ENCODE measurements around the gene TAF7L.
"Not testable (repeated sequence)": the region's sequence is repeated elsewhere in the genome, so short reads cannot be mapped to it uniquely, and the experiment has no call there.

TAF7L gene, protein sequence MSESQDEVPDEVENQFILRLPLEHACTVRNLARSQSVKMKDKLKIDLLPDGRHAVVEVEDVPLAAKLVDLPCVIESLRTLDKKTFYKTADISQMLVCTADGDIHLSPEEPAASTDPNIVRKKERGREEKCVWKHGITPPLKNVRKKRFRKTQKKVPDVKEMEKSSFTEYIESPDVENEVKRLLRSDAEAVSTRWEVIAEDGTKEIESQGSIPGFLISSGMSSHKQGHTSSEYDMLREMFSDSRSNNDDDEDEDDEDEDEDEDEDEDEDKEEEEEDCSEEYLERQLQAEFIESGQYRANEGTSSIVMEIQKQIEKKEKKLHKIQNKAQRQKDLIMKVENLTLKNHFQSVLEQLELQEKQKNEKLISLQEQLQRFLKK

GRCh38 chrX:101290957-101291603 is at the start of gene TAF7L:
TSS of gene TAF7L (minus strand) at chrX:101291334. CDS start at chrX:101287543, 3,791 bp downstream.
- no peak for DNase-seq (ENCODE audit: low read depth in 3 of 3, low spot score in 1 of 3)

DNA sequence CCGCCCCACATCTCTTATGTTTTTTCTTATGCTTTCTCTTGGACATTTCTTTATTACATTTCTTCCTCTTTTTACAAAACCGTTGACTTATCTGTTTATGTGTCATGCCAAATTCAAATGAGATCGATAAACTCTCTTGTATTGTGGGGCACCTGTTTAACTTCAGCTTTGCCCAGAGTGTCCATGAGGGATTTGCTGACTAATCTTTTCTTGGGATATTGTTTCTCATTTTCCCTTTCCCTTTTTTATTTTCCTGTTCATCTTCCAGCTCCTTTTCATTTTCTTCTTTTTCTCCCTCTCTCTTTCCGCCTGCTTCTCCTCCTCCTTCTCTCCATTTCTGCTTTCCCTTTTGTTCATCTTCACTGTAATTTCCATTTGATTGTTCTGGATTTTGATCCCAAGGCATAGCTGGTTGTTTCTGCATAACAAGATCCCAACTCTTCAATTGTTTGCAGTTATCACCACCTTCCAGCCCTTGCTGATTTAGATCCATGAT is 46.7 kb upstream of the TAF7L start:
- DNase-seq (ENCODE audit: low read depth in 3 of 3, low spot score in 1 of 3): no peak

DNA sequence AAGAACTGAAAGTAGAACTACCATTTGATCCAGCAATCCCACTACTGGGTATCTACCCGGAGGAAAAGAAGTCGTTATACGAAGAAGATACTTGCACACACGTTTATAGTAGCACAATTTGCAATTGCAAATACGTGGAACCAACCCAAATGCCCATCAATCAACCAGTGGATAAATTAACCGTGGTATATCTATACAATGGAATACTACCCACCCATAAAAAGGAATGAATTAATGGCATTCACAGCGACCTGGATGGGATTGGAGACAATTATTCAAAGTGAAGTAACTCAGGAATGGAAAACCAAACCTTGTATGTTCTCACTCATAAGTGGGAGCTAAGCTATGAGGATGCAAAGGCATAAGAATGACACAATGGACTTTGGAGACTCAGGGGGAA is 43.2 kb upstream of the TAF7L start:
- not testable (repeated sequence) for DNase-seq (ENCODE audit: low read depth in 3 of 3, low spot score in 1 of 3)

GRCh38 chrX:101326600-101326999 is 35.5 kb upstream of the TAF7L start:
- not testable (repeated sequence) for DNase-seq (ENCODE audit: low read depth in 3 of 3, low spot score in 1 of 3)

- DNase-seq (ENCODE audit: low read depth in 3 of 3, low spot score in 1 of 3): no peak
Measured at GRCh38 chrX:101303790-101304189, 12.7 kb upstream of the TAF7L start.

DNA sequence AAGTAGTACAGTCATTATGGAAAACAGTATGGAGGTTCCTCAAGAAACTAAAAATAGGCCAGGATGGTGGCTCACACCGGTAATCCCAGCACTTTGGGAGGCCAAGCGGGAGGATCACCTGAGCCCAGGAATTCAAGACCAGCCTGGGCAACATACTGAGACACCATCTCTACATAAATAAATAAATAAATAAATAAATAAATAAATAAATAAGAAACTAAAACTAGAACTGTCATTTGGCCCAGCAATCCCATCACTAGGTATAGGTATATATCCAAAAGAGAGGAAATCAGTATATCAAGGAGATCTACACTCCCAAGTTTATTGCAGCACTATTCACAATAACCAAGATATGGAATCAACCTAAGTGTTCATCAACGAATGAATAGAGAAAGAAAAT is 4.5 kb upstream of the TAF7L start:
- DNase-seq (ENCODE audit: low read depth in 3 of 3, low spot score in 1 of 3): not testable (repeated sequence)

DNA sequence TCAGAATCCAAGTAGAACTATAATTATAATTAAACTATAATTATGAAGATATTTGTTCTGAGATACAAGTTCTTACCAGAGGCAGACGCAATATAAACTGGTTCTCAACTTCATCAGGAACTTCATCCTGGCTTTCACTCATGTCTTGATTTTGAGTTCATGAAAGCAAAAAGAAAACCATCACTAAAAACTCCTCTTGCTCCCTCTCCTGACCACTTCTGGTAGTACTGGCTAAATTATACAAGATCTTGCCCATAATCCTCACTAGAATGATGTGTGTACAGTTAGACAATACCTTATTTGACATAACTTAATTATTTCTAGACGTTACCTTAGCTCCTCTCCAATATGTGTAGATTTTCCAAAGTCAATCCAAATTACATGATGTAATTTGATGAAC is 3.7 kb downstream of the TAF7L start:
- no peak for DNase-seq (ENCODE audit: low read depth in 3 of 3, low spot score in 1 of 3)

DNA sequence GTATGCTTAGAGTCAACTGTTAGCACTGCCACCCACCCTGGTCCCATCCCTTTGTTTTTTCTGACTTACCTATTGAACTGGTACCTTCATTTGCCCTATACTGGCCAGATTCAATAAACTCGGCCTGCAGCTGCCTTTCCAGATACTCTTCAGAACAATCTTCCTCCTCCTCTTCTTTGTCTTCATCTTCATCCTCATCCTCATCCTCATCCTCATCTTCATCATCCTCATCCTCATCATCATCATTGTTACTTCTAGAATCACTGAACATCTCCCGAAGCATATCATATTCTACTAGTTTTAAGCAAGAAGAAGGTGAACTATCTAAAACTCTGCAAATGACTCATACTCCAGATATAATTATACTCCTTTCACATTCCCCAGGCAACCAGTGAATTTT is 14.9 kb downstream of the TAF7L start:
- DNase-seq (ENCODE audit: low read depth in 3 of 3, low spot score in 1 of 3): no peak

GRCh38 chrX:101274198-101274597 is 16.9 kb downstream of the TAF7L start:
- no peak for DNase-seq (ENCODE audit: low read depth in 3 of 3, low spot score in 1 of 3)

DNA sequence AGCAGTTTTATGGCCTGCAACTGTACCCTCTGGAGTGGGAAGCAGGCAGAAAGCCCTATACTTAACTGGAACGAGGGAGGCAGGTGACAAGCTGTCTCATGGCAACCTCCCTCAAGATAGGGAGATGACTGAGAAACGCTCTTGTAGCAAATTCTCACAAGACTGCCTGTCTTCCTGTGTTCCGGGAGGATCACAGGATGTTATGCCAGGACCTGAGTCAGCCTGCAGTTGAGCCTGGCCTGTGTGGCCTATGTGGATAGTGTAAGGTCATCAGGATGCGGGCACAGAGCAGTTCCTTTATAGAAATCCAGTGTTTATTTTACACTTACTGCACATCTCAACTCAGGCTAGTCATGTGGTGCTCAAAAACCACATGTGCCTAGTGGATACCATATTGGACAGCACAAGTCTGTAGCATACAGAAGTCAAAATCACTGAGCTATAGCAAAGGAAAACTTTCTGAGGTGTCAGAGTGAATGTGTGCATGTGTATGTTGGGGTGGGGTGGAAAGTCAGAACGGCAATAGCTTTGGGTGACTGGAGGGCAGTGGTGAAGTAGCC is 25.2 kb downstream of the TAF7L start:
- no peak for DNase-seq (ENCODE audit: low read depth in 3 of 3, low spot score in 1 of 3)

GRCh38 chrX:101263766-101264165 is 27.4 kb downstream of the TAF7L start:
- no peak for DNase-seq (ENCODE audit: low read depth in 3 of 3, low spot score in 1 of 3)

DNA sequence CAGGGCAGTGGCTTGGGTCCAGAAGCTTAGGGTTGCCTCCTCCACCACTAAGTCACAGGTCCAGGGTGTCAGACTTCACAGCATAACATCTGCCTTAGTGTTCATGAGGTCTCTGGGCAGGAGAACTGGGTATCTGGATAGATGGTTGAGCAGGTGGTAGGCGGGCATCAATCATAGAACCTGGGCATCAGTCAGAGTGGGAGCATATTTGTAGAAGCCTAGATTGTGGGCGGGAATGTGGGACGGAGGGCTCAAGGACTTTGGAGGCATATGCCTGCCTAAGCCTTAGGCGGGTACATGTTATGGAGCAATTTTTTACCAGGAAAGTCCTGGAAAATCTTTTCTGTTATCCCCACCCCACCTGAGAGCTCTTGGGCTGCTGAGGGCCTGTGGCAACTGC is 28.5 kb downstream of the TAF7L start:
- DNase-seq (ENCODE audit: low read depth in 3 of 3, low spot score in 1 of 3): no peak

- no peak for DNase-seq (ENCODE audit: low read depth in 3 of 3, low spot score in 1 of 3)
Measured at GRCh38 chrX:101260435-101260834, 30.7 kb downstream of the TAF7L start.

GRCh38 chrX:101258259-101258581 is 32.9 kb downstream of the TAF7L start:
- no peak for DNase-seq (ENCODE audit: low read depth in 3 of 3, low spot score in 1 of 3)

DNA sequence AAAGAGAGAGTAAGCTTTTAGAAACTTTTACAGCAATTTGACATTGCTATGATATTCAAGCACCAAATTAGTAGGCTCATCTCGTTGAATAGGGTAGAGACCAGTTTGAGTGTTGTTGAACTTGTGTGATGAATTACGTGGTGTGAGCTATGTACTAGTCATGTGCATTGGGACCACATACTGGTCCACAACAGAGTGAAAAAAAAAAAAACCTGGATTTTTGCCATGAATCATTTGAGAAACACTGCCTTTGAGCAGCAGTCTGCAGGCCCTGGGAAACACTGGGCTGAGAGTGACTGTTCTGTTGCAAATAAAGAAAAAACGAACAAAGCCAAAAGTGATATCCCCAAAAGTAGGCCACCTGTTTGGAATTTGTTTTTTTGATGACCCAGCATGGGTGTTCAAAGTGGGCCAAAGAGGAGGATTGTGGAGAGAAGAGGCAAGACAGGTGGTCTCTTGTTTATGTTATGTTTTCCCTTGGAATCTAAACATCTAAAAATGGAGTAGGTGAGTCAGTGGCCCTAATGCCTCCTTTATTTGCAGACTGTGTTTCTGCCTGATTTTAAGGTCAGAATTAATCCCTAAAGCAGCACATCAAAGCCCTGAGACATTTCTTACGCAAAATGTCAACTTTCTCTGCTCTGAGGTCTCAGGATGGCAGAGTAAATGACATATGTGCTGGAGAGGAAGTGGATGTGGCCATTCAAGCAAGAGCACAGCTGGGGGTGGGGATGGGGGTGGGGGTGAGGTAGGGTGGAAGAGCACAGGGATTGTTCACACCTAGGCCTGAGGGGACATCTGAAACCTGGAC is 33.5 kb downstream of the TAF7L start:
- no peak for DNase-seq (ENCODE audit: low read depth in 3 of 3, low spot score in 1 of 3)

GRCh38 chrX:101252634-101253033 is 38.5 kb downstream of the TAF7L start:
- no peak for DNase-seq (ENCODE audit: low read depth in 3 of 3, low spot score in 1 of 3)

DNA sequence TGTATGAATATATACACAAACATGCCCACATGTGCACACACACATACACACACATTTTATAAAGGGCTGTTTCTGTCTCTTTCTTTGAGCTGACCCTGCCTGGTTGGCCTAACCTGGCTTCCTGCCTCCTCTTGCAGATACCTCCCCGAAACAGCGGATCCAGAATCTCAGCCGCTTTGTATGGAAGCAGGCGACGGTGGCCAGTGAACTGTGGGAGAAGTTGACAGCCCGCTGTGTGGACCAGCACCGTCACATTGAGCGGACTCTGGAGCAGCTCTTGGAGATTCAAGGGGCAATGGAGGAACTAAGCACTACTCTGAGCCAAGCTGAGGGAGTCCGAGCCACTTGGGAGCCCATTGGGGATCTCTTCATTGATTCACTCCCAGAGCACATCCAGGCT is 49.6 kb downstream of the TAF7L start:
- DNase-seq (ENCODE audit: low read depth in 3 of 3, low spot score in 1 of 3): no peak

DNA sequence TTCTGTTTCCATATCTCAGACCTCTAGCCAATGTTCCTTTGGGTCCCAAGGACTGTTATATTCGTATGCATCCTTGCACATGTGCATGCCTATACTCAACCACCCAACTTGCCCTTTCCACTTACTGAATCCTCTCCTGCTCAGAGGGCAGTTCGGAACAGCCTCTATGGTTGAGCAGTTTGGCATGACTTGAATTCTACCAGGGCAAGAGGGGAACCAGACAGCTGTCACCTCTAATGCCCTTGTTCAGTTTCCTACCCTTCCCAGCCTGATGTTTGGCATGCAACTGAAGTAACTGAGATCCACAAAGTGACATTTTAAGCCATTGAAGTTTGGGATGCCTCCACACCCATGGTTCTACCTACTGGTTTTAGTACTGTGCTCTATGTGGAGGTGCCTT is 54.1 kb downstream of the TAF7L start:
- no peak for DNase-seq (ENCODE audit: low read depth in 3 of 3, low spot score in 1 of 3)

DNA sequence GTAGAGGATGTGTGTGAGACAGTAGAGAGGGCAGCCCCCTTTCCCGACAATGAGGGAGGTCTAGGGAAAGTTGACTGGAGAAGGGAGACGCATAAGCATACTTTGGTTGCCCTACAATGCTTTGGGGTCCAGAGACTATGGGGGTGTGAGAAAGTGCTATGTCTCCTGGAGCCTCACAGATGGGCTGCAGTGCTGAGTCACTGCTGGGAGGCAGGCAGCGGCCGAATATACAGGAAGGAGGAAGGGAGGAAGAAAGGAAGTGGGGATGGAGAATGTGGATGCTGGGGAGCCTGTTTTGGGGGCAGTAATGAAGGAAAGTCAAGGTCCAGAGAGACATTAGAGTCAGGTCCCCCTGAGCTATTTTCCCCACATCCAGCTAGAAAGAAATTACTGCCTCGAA is 58.8 kb downstream of the TAF7L start:
- DNase-seq (ENCODE audit: low read depth in 3 of 3, low spot score in 1 of 3): no peak

DNA sequence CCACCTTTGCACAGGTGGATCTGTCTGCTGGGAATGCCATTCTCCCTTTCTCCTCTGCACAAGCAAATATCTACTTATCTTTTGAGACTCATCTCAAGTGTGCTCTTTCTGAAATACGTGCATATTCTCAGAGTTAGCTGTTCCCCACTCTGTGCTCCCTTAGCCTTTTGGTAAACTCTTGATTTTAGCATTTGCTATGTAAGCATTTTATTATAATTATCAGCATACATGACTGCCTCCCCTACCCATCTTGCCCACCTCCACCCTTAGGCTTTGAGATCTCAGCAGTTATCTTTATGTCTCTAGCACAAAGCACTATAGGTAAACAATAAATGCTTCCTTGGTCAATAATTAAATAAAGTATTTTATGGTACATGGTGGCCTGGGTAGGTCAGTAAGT is 60.1 kb downstream of the TAF7L start:
- DNase-seq (ENCODE audit: low read depth in 3 of 3, low spot score in 1 of 3): no peak

GRCh38 chrX:101230636-101231035 is 60.5 kb downstream of the TAF7L start:
- DNase-seq (ENCODE audit: low read depth in 3 of 3, low spot score in 1 of 3): no peak

GRCh38 chrX:101229170-101229569 is 62.0 kb downstream of the TAF7L start:
- no peak for DNase-seq (ENCODE audit: low read depth in 3 of 3, low spot score in 1 of 3)

Data from stimulated activated CD4-positive, alpha-beta T cell treated with anti-CD3 and anti-CD28 coated beads, TNF-alpha, amount 100 ng/mL, for 1 hour (primary cell).